GM12878 (cell line): Measurements from ENCODE around the gene ATG101. TPM values are rescaled to one million over a fixed set of nuclear protein-coding genes. Genes with fewer than 3 reads are reported as not detected.

Experiments
- ATF3 ChIP-seq: IDR thresholded peaks from 2 replicates; pipeline ENCODE4 v1.6.1; 2011; ENCODE audit warnings: low read depth, mild to moderate bottlenecking, low read length, moderate library complexity, borderline replicate concordance; ENCODE audit errors: extremely low read depth
- BHLHE40 ChIP-seq, 2 experiments: fragments of 450-650 bp in 1 of 2; IDR thresholded peaks; 2 replicates each; pipeline ENCODE4 v1.6.1; 2011 to 2017; ENCODE audit warnings: low read depth in 2 of 2, borderline replicate concordance in 1 of 2, improper control_type of control experiment in 1 of 2, low read length in 1 of 2, mild to moderate bottlenecking in 1 of 2
- CHD2 ChIP-seq: IDR thresholded peaks from 2 replicates; pipeline ENCODE4 v1.6.1; 2011; ENCODE audit warnings: low read depth, low read length, improper control_type of control experiment, borderline replicate concordance
- CHD4 ChIP-seq: fragments of 200-600 bp; sonication (generic); IDR thresholded peaks from 2 replicates; pipeline ENCODE4 v1.6.1; 2016; ENCODE audit warnings: mild to moderate bottlenecking
- CREB1 ChIP-seq: IDR thresholded peaks from 2 replicates; pipeline ENCODE4 v1.6.1; 2012; ENCODE audit warnings: low read depth, mild to moderate bottlenecking, inconsistent platforms
- CUX1 ChIP-seq: IDR thresholded peaks from 2 replicates; pipeline ENCODE4 v1.6.1; 2012; ENCODE audit warnings: improper control_type of control experiment, low read depth, low read length; ENCODE audit not compliant: insufficient replicate concordance
- HSF1 ChIP-seq: fragments of 150-350 bp; IDR thresholded peaks from 2 replicates; pipeline ENCODE4 v1.6.1; 2014; ENCODE audit warnings: mild to moderate bottlenecking, low read depth, low read length
- IKZF2 ChIP-seq, 2 experiments: fragments of 450-650 bp; IDR thresholded peaks; 2 replicates each; pipeline ENCODE4 v1.6.1; 2017; ENCODE audit warnings: mild to moderate bottlenecking in 2 of 2, moderate library complexity in 2 of 2
- MYC ChIP-seq: IDR thresholded peaks from 2 replicates; pipeline ENCODE4 v1.6.1; 2011; ENCODE audit warnings: mild to moderate bottlenecking, low read length, moderate library complexity, inconsistent platforms; ENCODE audit not compliant: insufficient read depth, insufficient replicate concordance, insufficient read length, severe bottlenecking
- POLR2A ChIP-seq: IDR thresholded peaks from 2 replicates; pipeline ENCODE4 v1.6.1; 2011; ENCODE audit warnings: low read depth, mild to moderate bottlenecking, low read length
- RBBP5 ChIP-seq: fragments of 200-600 bp; sonication (generic); conservative IDR thresholded peaks from 2 replicates; pipeline ENCODE4 v1.6.1; 2016
- RCOR1 ChIP-seq: conservative IDR thresholded peaks from 2 replicates; pipeline ENCODE4 v1.6.1; 2012; ENCODE audit warnings: low read depth, low read length, improper control_type of control experiment
- SIX5 ChIP-seq: IDR thresholded peaks from 2 replicates; pipeline ENCODE4 v1.6.1; 2011; ENCODE audit warnings: mild to moderate bottlenecking, low read depth, low read length, moderate library complexity; ENCODE audit not compliant: severe bottlenecking
- USF2 ChIP-seq: IDR thresholded peaks from 2 replicates; pipeline ENCODE4 v1.6.1; 2011; ENCODE audit warnings: low read depth, low read length, improper control_type of control experiment, borderline replicate concordance
- WRNIP1 ChIP-seq: IDR thresholded peaks from 2 replicates; pipeline ENCODE4 v1.6.1; 2011; ENCODE audit warnings: low read depth, low read length, improper control_type of control experiment, borderline replicate concordance
- ZNF592 ChIP-seq: fragments of 450-650 bp; IDR thresholded peaks from 2 replicates; pipeline ENCODE4 v1.6.1; 2017; ENCODE audit warnings: mild to moderate bottlenecking, moderate library complexity
- polyA plus RNA-seq, 11 experiments: library from polyadenylated mRNA; depleted of rRNA in 4 of 11; unstranded in 6 of 11; stranded (reverse) in 5 of 11; fragments of >200 nt; fragmentation: Nextera tagmentation in 4 of 11; fragmentation: Illumina TruSeq in 1 of 11; extraction: Ambion mirVana in 4 of 11; extraction: Trizol in 1 of 11; gene quantifications; 1 replicate in 1 of 11; 2 replicates in 10 of 11; pipeline versions ENCODE4 v1.2.1 to v1.2.3, GENCODE V29; 2011 to 2016; ENCODE audit warnings: inconsistent platforms in 2 of 11, missing spikeins in 2 of 11, low read depth in 1 of 11
- total RNA-seq, 4 experiments: library from RNA; depleted of rRNA in 3 of 4; stranded (reverse); fragments of >200 nt in 3 of 4; fragmentation: Illumina TruSeq in 1 of 4; extraction: Trizol in 1 of 4; gene quantifications; 2 replicates each; pipeline versions ENCODE4 v1.2.1 to v1.2.3, GENCODE V29; 2013 to 2021

Gene ATG101
- total and polyA plus RNA-seq, 10 of the 15 experiments (the other 5 are each of a cell fraction or from before 2014, with no cell fraction given): 2.7 to 49.8 (median 35.3) TPM

GRCh38 chr12:52073531-52074381 is 4.0 kb downstream of the ATG101 start (continued):
- TF ChIP-seq POLR2A (no peak), SIX5 (no peak), BHLHE40 (IDR thresholded peaks at IDR 0.05; ENCODE audit: borderline replicate concordance in 1 of 2, low read depth in 2 of 2, low read length in 1 of 2) (peak in 1 of 2 experiments; percentile 50; a peak in 2 of 4 replicates), RBBP5 (no peak), USF2 (no peak), ZNF592 (no peak), ATF3 (no peak), RCOR1 (no peak), CREB1 (no peak), IKZF2 (IDR thresholded peaks at IDR 0.05) (peak; percentile 78 to 81; a peak in 2 of 4 replicates), MYC (no peak), CHD2 (no peak), CUX1 (no peak), CHD4 (no peak), WRNIP1 (no peak), HSF1 (no peak)
